Esophagus muscularis mucosa (tissue), 3 donors: ENCODE results near the gene TRIM14.

Experiments used
- CTCF ChIP-seq, 3 experiments: fragments of 200-600 bp in 2 of 3; fragments of 450-650 bp in 1 of 3; sonication (generic) in 2 of 3; IDR thresholded peaks; one replicate each; pipeline ENCODE4 v1.5.1; 2017 to 2019; ENCODE audit warnings: antibody characterized with exemption in 3 of 3, mild to moderate bottlenecking in 2 of 3, moderate library complexity in 1 of 3
- POLR2A ChIP-seq: fragments of 450-650 bp; IDR thresholded peaks from one replicate; pipeline ENCODE4 v1.6.1; 2017; ENCODE audit warnings: antibody characterized with exemption, moderate library complexity, mild to moderate bottlenecking, low read depth

- TF ChIP-seq POLR2A (no peak), CTCF (IDR thresholded peaks at IDR 0.05) (no peak)
Measured at GRCh38 chr9:98144631-98145030, 25.6 kb upstream of the TRIM14 start.
